GM19324 (cell line): ENCODE data around the gene PAIP2.
"Not testable (repeated sequence)": the region's sequence is repeated elsewhere in the genome, so short reads cannot be mapped to it uniquely, and the experiment has no call there.

Source experiments
- ATAC-seq: cut with Tn5 transposase; IDR thresholded peaks from one replicate; pipeline ENCODE4 v1.9.1; 2021; ENCODE audit warnings: mild to moderate bottlenecking, moderate library complexity; ENCODE audit not compliant: unreplicated experiment, low FRiP score

Gene PAIP2

GRCh38 chr5:139314276-139314675 lies 27.4 kb upstream of the PAIP2 start:
- no peak for ATAC-seq

DNA sequence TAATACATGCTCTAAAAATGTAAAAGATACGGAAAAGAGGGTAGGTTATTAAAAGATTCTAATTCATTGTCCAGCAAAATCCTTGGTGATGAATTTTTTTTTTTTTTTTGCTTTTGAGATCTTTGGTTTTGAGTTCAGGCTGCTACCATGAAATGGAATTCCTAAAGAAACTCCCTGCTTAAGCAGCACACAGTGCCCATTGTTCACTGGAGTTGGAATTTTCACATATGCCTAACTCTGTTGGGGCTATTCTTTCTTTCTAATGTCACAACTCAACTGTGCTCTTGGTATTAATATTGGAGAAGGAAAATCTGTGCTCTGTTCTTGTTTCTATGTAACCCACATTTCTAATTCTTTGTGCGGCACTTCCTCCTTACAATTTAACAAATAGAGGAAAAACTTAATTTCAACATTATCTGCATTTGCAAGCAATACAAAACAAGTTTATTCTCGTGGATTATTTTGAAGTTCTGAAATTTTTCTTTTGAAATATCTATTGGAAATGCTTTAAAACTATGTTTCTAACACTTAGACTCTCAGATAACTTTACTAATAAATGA lies 26.5 kb upstream of the PAIP2 start:
- ATAC-seq, result no peak

GRCh38 chr5:139335811-139336210 lies 5.8 kb upstream of the PAIP2 start:
- no peak for ATAC-seq

DNA sequence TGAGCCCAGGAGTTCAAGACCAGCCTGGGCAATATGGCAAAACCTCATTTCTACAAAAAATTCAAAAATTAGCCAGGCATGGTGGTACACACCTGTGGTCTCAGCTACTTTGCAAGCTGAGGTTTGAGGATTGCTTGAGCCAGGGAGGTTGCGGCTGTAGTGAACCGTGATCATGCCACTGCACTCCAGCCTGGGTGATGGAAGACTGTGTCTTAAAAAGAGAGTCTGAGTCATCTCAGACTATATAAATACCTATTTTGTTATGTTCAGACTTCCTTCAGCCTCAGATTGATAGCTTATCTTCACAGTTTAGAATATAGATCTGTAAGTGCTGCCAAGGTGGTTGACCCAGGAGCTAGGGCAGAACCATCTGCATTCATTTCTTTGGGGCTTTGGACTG lies 1.6 kb upstream of the PAIP2 start:
- ATAC-seq, result no peak

DNA sequence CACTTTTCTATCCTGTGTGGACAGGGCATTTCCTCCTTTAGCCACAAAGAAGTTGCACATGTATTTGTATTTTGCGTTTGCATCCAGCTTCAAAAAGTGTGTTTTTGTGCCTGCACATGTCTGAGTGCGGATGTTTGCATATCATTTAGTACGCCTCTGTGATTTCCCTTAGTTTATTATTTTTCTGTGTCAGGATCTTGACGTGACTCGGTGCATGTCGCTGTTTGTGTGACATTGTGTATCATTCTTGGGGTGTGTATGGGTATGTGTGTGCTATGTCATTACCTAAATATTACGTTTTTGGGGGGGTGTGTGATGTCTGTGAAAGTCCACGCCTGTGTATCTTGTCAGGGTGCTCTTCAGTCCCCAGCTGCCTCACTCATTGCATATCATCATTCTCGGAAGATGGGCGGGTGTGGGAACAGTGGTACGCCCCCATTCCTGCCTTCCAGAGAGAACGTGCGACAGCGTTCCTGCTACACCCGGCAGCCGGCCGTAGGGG lies 416 bp upstream of the PAIP2 start:
- no peak for ATAC-seq

- ATAC-seq, result no peak
Measured at GRCh38 chr5:139342423-139342723, 719 bp downstream of the PAIP2 start.

DNA sequence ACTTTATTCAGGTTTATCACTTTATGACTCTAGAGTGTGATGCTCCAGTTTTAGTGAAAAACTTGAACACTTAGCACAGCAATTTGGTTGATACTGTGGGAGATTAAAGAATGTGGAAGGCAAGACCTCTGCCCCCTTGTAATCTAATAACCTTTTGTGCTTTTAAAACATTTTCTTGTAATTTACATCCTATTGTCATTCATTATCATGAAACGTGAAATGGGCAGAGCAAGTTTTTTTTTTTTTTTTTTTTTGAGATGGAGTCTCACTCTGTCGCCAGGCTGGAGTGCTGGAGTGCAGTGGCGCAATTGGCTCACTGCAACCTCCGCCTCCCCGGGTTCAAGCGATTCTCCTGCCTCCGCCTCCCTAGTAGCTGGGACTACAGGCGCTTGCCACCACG lies 1.8 kb downstream of the PAIP2 start:
- ATAC-seq, result no peak

DNA sequence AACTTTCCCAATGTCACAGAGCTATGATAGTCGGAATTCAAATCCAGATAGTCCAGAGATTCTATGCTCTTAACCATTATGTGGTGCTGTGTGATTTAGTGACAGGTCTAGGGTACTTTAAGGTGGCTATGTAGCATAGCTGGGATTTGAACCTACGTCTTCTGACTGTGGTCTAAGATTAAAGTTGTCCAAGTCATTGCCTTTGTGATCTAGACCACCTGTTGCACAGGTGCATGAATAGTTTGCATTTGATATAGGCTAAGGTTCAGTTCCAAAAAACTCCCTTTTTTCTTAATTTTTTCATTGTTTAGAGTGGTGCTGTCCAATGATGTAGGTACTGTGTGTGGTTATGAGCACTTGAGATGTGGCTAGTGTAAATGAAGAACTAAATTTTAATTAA lies 2.5 kb downstream of the PAIP2 start:
- no peak for ATAC-seq

GRCh38 chr5:139345442-139345841 lies 3.8 kb downstream of the PAIP2 start:
- ATAC-seq, result not testable (repeated sequence)

- not testable (repeated sequence) for ATAC-seq
Measured at GRCh38 chr5:139347863-139348262, 6.2 kb downstream of the PAIP2 start.

DNA sequence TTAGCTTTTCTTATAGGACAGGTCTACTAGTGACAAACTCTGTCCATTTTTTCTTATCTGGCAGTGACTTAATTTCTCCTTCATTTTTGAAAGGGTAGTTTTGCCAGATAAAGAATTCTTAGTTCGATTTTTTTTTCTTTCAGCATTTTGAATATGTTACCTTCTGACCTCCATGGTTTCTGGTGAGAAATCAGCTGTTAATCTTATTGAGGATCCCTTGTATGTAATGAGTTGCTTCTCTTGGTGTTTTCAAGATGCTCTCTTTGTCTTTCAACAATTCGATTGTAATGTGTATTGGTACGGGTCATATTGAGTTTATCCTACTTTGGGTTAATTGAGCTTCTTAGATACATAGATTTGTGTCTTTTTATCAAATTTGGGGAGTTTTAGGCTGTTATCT lies 12.5 kb downstream of the PAIP2 start:
- ATAC-seq, result no peak

DNA sequence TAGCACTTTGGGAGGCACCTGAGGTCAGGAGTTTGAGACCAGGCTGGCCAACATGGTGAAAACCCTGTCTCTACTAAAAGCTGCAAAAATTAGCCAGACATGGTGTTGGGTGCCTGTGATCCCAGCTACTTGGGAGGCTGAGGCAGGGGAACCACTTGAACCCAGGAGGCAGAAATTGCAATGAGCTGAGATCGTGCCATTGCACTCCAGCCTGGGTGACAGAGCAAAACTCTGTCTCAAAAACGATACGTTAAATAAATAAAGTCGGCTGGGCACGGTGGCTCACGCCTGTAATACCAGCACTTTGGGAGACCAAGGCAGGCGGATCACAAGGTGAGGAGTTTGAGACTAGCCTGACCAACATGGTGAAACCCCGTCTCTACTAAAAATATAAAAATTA lies 14.2 kb downstream of the PAIP2 start:
- ATAC-seq, result not testable (repeated sequence)

DNA sequence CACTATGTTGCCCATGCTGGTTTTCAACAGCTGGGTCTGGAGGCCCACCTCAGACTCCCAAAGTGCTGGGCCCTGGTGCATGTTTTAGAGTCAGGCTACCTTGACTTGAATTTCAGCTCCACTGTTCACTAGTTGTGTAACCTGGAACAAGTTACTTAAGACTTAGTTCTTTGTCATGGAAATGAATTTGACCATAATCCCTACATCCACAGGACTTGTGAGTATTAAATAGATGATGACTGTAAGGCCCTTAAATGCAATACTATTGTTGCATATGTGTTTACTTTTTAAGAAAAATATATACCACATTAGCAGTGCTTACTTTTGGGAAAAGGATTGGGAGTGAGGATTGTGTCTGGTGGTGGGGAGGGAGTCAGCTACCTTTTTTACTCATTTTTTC lies 16.4 kb downstream of the PAIP2 start:
- no peak for ATAC-seq

GRCh38 chr5:139360384-139360783 lies 18.7 kb downstream of the PAIP2 start:
- ATAC-seq, result no peak

- ATAC-seq, result no peak
Measured at GRCh38 chr5:139361835-139362429, 20.3 kb downstream of the PAIP2 start.

DNA sequence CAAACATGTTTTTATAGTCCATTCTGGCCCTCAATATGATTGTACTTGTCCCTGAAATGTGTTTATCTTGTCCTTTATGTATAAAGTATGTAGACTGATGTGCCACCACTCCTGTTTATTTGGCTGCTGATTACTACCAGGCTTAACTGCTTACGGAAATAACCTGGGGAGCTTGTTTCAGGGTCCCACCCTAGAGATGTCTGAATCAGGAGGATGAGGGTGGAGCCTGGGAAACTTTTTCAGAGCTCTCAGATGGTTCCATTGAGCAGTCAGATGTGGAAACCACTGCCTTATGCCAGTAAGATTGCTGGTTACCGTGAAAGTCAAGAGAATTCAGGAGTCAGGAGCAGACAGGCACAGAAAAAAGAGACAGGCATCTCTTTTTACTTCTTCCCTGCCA lies 22.3 kb downstream of the PAIP2 start:
- no peak for ATAC-seq

DNA sequence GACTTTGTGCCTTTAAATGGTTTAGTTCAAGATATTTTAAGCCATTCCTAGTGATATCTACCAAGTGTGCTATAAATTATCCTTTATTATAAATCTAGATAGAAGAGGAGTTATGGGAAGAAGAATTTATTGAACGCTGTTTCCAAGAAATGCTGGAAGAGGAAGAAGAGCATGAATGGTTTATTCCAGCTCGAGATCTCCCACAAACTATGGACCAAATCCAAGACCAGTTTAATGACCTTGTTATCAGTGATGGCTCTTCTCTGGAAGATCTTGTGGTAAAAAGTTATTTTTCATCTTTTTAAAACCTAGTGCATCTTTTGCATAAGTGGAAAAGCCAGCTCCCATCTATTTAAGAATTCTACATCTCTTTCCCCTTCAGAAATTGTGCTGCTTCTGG lies 22.8 kb downstream of the PAIP2 start:
- ATAC-seq, result no peak

GRCh38 chr5:139368613-139369012 lies 27.0 kb downstream of the PAIP2 start:
- ATAC-seq, result no peak

GRCh38 chr5:139369181-139369580 lies 27.5 kb downstream of the PAIP2 start:
- ATAC-seq, result no peak

DNA sequence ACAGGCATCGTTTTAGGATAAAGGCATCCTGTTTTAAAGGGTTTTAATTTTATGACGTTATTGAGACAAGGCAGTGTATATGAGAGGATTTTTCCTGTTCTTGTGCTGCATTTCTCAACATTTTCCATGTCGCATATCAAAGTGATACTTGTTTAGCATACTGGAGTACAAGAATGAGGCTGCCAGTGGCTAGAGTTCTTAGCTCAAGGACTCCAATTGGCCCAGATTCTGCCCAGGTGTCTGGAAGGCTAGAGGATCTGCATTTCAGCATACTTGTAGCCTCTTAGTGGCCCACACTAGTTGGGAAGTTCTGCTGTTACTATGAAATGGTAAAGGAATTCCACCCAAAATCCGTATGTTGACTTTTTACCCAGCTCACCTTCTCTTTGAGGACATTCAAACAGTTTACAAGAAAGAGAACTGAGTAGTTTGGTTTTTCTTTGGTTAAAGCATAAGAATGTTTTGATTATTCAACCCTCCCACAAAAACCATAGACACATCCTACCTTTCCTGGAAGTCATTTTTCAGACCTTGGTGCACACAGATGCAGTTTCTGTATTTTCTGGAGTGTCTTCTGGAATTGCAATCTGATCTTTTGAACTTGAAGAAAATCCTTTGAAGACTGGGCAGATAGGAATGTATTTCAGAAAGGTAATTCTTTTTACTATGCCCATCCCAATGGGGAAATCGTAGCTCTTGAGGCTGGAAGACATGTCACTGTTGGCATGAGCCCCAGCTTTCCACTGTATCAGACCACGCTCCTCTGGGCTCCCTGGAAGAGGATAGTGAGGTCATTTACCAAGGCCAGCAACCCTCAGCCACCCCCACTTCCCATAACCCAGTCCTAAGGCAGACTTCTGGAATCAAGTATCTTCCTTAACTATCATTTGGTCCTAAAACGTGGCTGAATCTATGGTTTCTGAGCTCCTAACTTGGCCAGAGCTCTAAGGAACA lies 30.1 kb downstream of the PAIP2 start:
- ATAC-seq, result no peak

- no peak for ATAC-seq
Measured at GRCh38 chr5:139374909-139375308, 33.3 kb downstream of the PAIP2 start.

DNA sequence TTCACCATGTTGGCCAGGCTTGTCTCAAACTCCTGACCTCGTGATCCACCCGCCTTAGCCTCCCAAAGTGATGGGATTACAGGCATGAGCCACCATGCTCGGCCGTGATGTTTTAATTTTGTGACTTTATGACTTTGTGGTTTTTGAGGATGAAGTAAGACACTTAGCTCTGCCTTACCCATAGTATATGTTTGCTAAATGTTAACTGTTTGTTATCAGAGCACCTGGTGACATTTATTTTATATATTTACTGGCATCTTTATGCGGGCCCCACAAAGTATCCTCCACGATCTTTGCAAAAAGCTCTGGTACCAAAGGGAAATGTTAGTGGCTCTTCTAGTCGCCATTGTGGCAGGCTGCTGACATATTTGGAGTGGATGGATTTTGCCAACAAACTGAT lies 34.7 kb downstream of the PAIP2 start:
- ATAC-seq, result no peak
